Activated T-helper 9 cell treated with anti-CD3 and anti-CD28 coated beads, Interleukin-2, amount 50 U/mL, for 16 hours (primary cell): ENCODE measurements around the gene IGSF6.
"Not testable (repeated sequence)": the region's sequence is repeated elsewhere in the genome, so short reads cannot be mapped to it uniquely, and the experiment has no call there.

Experiments used
- DNase-seq: peaks from one replicate; pipeline ENCODE4 v3.0.0-alpha.2; 2020; ENCODE audit warnings: low read depth

IGSF6 gene

DNA sequence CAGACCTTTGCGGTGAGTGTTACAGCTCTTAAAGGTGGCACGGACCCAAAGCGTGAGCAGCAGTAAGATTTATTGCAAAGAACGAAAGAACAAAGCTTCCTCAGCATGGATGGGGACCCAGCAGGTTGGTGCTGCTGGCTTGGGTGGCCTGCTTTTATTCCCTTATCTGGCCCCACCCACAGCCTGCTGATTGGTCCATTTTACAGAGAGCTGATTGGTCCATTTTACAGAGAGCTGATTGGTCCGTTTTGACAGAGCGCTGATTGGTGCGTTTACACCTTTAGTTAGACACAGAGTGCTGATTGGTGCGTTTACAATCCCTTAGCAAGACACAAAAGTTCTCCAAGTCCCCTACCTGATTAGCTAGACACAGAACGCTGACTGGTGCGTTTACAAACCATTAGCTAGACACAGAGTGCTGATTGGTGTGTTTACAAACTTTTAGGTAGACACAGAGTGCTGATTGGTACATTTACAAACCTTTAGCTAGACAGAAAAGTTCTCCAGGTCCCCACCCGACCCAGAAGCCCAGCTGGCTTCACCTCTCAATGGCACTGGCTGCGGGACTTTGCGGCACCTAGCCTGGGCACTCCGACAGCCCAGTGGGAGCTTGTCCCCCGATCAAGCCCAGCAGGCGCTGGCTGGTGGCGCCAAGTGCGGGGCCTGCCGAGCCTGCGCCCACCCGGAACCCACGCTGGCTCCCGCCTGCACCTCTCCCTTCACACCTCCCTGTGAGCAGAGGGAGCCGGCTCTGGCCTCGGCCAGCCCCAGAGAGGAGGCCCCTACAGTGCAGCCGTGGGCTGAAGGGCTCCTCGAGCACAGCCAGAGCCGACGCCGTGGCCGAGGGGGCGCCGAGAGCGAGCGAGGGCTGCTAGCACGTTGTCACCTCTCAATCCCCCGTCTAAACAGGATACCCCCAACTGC lies 22.5 kb downstream of the IGSF6 start:
- not testable (repeated sequence) for DNase-seq

DNA sequence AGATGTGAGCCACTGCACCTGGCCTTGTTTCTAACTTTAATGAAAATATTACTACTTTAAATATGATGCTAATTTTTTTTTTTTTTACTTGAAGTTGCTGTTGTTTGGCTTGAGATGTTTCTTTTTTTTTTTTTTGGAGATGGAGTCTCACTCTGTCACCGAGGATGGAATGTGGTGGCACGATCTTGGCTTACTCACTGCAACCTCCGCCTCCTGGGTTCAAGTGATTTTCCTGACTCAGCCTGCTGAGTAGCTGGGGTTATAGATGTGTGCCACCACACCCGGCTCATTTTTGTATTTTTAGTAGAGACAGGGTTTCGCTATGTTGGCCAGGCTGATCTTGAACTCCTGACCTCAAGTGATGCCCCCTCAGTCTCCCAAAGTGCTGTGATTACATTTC lies 23.6 kb downstream of the IGSF6 start:
- DNase-seq = no peak

DNA sequence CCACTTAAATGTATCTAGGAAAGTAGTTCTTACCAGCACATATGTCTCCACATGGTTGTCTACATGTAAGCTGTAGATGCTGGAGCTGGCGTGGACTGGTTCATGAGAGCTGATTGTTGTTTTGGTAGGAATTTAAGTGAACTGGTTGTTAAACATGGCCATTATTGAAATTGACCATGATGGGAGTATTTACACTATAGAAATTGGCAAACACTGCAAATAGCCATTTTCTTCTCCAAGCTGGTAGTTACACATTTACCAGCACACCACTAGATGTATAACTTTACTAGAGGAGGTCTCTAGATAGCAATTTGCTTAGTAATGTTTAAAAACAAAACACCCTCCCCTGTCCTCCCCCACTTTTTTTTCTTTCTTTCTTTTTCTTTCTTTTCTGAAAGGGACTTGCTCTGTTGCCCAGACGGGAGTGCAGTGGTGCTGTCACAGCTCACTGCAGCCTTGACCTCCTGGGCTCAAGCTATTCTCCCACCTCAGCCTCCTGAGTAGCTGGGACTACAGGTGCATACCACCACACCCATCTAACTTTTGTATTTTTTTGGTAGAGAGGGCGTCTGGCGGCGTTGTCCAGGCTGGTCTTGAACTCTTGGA lies 24.2 kb downstream of the IGSF6 start:
- no peak for DNase-seq

DNA sequence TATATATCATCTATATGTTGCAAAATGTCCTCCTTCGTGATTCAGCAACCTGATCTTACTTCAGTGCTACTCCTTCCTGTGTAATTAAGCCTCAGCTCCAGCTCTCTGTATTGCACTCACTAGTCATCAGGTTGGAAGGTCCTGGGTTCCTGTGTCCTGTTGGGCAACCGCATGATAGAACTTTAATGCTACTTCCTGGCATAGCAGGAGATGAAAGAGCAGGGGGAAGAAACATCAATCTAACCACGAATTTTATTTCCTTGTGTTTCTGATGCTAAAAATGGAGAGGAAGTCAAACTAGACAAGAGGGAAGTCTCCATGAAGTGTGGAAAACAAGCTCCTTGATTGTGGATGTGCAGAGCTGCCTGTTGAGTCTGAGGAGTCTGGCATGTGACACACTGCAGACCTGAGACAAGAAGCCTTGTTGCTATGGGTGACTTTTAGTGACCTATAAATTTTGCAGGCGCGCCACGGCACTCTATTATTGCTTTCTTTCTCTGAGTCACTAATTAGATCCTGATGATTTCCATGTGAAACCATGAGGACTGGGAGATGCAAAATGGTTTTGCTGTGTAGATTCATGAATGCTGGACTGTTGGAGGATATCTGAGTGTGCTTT lies 25.6 kb downstream of the IGSF6 start:
- DNase-seq = no peak

DNA sequence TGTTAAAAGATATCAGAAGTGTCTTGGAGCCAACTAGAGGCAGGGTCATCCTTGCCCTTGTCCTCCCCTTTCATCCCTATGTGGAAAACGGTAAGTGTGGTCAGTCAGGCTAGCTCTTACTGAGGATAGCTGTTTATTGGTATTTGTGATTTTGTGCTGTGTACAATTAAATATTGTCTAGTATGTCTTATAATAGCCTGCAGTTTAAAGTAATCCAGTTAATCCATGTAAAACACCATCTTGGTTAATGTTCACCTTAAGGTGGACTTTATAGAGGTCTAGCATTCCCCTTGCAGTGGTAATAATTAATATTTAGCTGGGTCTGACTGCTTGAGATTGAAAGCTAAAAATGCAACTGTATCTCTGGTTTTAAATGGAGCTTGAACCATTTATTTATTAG lies 27.4 kb downstream of the IGSF6 start:
- no peak for DNase-seq

DNA sequence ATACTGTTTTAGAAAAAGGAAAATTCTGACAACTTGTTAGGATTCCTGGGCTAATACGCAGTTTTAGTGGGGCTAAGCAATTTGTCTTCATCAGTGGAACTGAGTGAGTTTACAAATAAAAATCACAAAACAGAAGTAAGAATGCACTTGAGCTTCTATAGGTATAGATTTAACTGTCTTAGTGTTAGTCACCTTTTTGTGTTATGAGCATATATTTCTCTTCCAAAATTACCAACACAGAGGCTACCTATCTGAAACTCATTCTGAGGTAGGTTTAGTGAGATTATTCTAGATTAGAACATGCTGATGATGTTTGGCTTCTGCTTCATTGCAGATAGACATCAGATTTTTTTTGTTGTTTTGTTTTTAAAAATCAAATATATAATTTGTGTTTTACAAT lies 29.9 kb downstream of the IGSF6 start:
- no peak for DNase-seq

DNA sequence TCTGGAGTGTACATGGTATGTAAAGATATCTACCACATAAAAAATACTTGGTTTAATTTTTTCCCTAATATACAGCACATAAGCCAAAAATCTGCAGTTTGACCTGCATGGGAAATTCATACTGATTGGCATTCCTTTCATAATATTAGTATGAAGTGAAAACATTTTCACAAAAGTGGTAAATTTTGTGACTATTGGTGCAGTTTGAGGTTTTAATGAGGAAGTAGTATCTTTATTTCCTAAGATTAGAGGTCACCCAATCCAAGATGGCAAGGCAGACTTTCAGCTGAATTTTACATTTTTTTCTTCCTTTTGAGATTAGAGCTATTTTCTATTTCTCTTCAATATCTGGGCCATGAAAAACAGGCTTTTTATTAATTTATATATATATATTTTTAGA lies 31.8 kb downstream of the IGSF6 start:
- DNase-seq = no peak

DNA sequence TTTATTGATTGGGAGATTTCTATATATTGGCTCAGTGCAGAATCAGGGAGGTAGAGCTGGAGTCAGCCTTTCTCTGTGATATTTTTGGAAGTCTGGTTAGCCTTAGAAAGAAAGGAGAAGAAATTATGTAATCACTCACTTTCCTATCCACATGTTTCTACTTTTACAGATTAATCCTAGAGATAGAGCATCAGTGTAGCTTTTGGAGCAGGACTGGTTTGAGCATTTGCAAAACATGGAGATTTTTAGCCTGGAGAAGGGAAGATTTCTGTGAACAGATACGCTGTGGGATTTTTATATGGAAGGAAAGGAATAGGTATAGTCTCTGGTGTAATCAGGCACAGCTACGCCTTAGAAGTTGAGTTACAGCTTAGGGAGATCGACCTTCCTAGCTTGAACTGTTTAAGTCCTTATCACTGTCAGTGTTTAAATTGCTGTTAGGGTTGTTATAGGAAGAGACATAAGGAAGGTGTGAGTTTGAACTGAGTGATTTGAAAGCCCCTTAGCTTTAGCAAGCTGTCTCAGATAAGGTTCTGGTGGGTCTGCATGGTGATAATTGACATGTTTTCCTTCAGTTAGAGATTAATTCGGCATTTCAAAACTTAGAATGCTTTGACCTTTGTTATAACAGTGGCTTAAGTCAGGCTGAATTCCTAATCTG lies 32.5 kb downstream of the IGSF6 start:
- no peak for DNase-seq

DNA sequence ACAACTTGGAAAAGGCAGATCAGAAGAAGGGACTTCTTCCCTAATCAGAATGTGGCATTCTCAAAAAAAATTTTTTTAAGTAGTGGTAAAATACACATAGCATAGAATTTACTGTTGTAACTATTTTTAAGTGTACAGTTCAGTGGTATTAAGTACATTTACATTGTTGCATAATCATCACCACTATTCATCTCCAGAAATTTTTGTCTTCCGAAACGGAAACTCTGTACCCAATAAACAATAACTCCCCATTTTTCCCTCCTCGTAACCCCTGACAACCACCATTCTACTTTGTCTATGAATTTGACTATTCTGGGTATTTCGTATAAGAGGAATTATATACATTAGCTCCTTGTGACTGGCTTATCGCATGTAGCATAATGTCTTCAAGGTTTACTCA lies 34.1 kb downstream of the IGSF6 start:
- DNase-seq = no peak

DNA sequence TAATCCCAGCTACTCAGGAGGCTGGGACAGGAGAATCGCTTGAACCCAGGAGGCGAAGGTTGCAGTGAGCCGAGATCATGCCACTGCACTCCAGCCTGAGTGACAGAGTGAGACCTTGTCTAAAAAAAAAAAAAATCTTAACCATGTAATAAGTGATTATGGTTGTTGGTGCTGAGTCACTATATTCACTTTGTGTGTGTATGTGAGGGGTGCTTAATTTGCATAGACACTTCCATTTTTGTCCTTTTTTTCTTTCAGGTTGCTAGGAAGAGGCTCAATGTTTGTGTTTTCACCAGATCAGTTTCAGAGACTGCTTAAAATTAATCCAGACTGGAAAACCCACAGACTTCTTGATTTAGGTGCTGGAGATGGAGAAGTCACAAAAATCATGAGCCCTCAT lies 34.8 kb downstream of the IGSF6 start:
- DNase-seq = no peak

DNA sequence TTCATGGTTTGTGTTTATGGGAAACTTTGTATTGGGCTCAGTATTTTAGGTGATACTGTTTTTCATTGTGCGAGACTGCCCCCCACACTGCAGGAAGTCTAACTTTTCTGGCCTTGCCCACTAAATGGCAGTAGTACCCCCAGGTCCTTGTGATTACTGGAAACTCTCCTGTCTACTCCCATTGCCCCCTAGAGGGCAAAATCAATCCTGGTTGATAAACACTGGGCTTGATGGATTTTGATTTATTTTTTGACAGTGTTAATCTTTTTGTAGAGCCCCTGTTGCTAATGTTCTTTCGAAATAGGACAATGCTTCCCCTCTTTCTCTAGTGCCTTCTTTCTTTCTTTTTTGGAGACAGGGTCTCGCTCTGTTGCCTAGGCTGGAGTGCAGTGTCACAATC lies 37.5 kb downstream of the IGSF6 start:
- DNase-seq = no peak

DNA sequence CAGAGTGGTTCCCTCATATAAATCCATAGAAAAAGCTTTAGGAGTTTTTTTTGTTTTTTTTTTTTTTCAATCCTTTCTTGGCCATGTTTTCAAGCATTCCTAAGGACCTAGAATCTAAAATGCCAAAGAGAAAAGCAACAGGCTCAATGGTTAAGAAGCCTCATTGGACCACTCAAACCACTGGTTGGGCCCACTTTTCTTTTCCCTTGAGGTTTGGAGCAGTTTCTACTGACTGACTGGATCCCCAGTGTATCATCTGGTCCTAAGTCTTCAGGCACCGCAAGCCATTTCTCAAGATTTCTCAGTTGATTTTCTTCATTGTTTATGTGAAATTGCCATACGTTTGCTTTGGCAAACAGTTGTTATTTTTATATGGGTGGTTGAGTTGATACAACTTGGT lies 38.6 kb downstream of the IGSF6 start:
- no peak for DNase-seq

DNA sequence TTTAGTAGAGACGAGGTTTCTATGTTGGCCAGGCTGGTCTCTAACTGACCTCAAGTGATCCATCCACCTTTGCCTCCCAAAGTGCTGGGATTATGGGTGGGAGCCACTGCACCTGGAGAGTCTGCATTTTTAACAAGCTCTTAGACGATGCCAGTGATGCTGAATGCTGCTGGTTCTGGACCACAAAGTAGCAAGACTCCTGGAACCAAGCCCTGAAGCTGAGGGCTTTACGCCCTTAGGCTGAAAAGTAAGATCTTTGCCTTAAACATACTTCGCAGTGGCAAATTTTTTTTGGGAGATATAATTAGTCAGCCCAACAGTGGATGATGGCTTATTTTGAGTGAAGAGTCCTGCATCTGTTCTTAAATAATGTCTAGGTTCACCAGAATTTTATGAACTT lies 39.0 kb downstream of the IGSF6 start:
- no peak for DNase-seq

DNA sequence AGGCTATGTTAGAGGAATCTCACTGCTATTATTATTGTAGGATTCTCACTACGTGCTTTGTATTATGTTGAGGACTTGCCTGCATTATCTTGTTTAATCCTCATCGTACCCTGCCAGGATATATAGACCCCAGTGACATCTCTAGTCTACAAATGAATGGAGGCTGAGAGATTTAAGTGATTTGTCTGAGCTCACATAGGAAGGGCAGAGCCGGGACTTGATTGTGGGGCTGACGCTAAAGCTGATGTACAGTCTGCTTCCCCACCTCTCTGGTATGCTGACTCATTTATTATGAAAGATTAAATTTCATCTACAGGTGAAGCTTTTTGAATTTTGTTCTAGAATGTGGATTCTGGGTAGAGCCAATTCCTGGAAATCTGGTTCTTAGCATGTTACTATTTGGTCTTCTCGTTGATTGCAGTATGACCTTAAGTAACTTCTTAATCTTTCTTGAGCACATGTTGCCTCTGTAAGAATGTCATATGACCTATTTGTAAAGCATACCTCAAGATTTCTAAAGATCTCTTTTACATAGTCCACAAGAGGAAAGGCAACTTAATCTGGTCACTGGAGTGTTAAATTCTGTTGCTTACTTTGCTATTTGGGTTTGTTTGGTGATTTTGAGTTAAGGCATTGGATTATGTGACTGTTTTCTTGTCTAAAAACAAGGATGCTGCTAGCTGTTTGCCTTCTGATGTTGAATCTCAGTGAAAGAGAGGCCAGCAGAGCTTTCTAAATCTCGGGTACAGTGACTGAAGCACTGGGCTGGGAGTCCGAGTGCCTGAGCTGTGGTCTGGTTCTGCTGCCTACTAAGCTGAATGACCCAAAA lies 40.6 kb downstream of the IGSF6 start:
- DNase-seq = no peak

DNA sequence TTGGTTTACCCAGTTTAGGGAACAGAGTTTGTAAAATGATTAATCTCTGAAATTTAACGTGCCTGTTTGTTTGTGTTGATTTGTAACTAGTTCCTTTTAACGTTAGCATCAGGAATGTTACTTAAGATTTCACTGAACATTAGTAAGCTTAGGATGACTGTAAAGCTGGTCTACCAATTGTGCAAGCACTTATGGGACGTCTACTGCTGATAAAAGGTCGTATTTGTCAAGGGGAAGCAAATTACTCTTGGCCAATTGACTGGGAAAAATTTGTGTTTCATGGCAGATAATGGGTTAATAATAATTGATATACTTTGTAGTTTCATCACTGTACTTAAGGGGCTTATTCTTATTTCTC lies 41.2 kb downstream of the IGSF6 start:
- no peak for DNase-seq

DNA sequence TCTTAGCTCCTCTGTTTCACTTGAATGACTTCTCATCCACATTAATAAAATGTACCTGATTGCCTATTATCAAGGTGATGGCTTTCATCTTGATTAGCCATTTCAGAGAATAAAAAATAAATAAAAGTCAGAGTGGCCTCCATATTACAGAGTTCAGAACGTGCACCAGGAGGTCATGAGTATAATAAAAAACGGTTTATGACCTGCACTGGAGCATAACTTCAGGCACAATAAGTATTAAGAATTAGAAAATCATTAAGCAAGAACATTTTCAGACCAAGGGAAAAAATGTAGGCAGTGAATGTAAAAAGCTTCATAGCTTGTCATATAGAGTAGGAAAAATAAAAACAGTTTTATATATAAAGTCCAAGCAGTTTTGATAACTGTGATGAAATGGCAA lies 41.6 kb downstream of the IGSF6 start:
- DNase-seq = no peak

DNA sequence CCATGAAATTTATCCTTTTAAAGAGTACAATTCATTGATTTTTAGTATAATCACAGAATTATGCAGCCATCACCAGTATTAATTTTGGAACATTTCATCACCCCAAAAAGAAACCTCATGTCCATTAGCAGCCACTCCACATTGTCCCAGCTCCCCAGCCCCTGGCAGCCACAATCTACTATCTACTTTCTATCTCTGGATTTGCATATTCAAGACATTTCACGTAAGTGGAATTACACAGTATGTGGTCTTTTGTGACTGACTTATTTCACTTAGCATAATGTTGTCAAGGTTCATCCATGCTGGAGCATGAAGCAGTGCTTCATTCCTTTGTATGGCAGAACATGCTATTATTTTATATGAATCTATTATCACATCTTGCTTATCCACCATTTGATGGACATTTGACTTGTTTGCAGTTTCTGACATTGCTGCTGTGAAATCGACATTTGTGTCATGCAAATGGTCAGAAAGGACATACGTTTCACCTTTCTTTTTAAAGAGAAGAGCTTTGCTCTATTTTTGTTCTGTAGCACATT lies 42.3 kb downstream of the IGSF6 start:
- DNase-seq = no peak

DNA sequence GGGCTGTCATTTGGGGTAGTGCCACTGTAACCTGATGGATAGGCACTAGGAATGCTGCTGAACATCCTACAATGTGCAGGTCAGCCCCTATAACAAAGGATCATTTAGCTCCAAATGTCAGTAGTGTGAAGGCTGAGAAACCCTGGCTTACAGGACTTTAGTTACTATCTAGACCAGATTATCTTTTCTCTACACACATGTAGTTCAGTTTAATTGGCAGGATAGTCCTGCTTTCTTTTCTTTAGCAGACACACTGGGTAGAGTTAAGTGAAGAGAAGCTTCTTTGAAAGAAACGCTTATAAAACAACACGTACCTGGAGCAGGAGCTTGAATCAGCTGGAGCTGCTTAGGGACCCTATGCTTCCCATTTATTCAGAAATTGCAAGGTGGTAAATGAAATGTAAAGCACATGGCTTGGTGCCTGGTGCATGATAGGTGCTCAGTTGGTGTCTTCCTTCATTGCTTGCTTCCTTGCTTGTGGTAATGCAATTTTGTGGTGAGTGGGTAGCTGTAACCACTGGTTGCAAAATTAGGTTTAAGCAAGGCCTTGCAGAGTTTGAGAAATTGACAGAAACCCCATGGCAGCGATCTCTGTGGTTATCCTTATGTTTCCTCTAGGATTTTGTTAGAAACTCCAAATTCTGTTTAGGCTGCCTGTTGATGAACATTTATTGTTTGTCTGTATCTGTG lies 43.6 kb downstream of the IGSF6 start:
- DNase-seq = no peak

DNA sequence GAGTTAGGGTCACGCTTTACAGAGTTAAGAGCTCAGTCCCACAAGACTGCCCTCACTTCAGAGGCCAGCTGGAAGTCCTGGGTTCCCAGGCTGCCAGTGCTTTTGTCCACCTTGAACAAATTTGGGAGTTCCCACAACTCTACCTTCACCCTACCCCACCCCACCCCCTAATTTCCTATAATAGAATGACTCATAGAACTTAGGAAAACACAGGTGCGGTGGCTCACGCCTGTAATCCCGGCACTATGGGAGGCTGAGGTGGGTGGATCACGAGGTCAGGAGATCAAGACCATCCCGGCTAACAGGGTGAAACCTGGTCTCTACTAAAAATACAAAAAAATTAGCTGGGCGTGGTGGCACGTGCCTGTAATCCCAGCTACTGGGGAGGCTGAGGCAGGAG lies 46.6 kb downstream of the IGSF6 start:
- not testable (repeated sequence) for DNase-seq

DNA sequence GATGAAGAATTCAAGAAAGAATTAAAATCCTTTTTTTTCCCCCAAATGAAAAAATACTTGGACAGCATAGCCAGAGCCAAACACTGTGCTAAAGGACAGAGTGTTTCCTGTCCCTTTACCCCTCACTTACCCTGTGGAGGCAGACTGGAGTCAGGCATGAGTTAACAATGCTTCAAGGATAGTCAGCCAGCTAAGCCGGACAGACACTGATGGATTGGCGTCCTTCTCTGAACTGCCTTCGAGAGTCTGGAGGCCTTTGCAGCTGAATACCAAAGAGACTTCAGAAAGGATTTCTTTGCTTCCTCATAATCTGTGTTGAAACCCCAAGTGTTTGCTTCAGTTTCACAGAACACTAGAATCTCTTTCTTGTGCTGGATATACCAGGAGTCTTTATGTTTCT lies 48.5 kb downstream of the IGSF6 start:
- no peak for DNase-seq

DNA sequence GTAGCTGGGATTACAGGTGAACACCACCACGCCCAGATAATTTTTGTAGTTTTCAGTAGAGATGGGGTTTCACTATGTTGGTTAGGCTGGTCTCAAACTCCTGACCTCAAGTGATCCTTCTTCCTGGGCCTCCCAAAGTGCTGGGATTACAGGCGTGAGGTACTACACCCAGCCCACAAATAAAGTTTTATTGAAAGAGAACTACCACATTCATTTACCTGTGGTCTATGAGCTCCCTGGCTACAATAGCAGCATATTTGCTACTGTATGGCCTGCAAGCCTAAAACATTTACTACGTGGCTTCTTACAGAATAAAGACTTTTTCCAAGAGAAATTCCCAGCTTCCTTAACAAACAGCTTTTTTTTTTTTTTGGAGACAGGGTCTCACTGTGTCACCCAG lies 49.6 kb downstream of the IGSF6 start:
- DNase-seq = no peak
